Measurements from ENCODE around the gene CDK11A.

DNA sequence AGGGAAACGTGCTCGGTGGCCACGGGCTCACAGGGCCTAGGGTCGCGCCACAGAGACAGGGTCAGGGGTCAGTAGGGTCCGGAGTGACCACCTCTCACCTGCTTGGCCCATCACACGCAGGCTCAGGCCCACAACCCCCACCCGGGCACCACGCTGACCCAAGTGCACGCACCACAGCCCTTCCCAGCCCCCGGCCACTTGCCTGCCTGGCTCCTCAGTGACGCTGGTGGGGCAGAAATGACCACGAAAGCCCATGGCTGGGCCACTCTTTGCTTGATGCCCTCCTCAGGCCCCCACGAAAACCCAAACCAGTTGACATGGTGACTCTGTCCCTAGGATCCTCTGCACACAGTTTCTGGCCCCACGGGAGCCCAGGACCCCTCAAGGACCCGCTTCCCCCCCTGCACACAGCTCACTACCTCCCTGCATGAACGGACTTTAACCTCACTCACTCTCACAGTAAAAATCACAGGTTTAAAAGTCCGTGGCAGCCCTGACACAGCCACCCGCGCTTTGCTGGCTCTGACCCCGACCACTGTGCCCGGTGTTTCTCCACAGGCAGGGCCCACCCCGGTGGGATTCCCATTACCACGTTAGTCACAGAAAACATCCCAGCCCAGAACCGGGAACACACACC lies 33.4 kb upstream of the CDK11A start:
- TF ChIP-seq EZH2 (IDR thresholded peaks at IDR 0.05; ENCODE audit: borderline replicate concordance, low read depth, low read length, poor library complexity, severe bottlenecking) = no peak
- TF ChIP-seq, protein P1, sequence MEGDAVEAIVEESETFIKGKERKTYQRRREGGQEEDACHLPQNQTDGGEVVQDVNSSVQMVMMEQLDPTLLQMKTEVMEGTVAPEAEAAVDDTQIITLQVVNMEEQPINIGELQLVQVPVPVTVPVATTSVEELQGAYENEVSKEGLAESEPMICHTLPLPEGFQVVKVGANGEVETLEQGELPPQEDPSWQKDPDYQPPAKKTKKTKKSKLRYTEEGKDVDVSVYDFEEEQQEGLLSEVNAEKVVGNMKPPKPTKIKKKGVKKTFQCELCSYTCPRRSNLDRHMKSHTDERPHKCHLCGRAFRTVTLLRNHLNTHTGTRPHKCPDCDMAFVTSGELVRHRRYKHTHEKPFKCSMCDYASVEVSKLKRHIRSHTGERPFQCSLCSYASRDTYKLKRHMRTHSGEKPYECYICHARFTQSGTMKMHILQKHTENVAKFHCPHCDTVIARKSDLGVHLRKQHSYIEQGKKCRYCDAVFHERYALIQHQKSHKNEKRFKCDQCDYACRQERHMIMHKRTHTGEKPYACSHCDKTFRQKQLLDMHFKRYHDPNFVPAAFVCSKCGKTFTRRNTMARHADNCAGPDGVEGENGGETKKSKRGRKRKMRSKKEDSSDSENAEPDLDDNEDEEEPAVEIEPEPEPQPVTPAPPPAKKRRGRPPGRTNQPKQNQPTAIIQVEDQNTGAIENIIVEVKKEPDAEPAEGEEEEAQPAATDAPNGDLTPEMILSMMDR (conservative IDR thresholded peaks at IDR 0.05; ENCODE audit: low read depth, low read length) = no peak
